Smooth muscle cell (in vitro differentiated cells): ENCODE data around the gene PLEKHA8. TPM values are rescaled to one million over a fixed set of nuclear protein-coding genes. Genes with fewer than 3 reads are reported as not detected.
A peak's percentile ranks its signal among the peaks of the same experiment; 100 is the strongest.

ENCODE experiments used
- DNase-seq: peaks from one replicate; lab custom pipeline; 2025; ENCODE audit not compliant: unreplicated experiment; lab: John Stamatoyannopoulos, UW
- H2AFZ ChIP-seq: fragments of 200-600 bp; sonication (generic); 2 replicates; pipeline ENCODE4 v1.6.0; 2016; ENCODE audit warnings: antibody characterized with exemption, low read depth, mild to moderate bottlenecking
- H3F3A ChIP-seq: fragments of 200-600 bp; sonication (generic); 2 replicates; pipeline ENCODE4 v1.6.0; 2017; ENCODE audit warnings: antibody characterized with exemption, low read depth
- H3K27ac ChIP-seq: fragments of 200-600 bp; sonication (generic); 2 replicates; pipeline ENCODE4 v1.5.1; 2016; ENCODE audit warnings: low read depth, mild to moderate bottlenecking
- H3K27me3 ChIP-seq: fragments of 200-600 bp; sonication (generic); 2 replicates; pipeline ENCODE4 v1.6.1; 2016; ENCODE audit warnings: low read depth, mild to moderate bottlenecking
- H3K36me3 ChIP-seq: fragments of 200-600 bp; sonication (generic); 2 replicates; pipeline ENCODE4 v1.5.1; 2016; ENCODE audit warnings: low read depth
- H3K4me1 ChIP-seq: fragments of 200-600 bp; sonication (generic); 2 replicates; pipeline ENCODE4 v1.5.1; 2016; ENCODE audit warnings: low read depth
- H3K4me2 ChIP-seq: fragments of 200-600 bp; sonication (generic); 2 replicates; pipeline ENCODE4 v1.6.0; 2016; ENCODE audit warnings: mild to moderate bottlenecking
- H3K4me3 ChIP-seq: fragments of 200-600 bp; sonication (generic); 2 replicates; pipeline ENCODE4 v1.5.1; 2016; ENCODE audit warnings: mild to moderate bottlenecking
- H3K79me2 ChIP-seq: fragments of 200-600 bp; sonication (generic); 2 replicates; pipeline ENCODE4 v1.6.0; 2016; ENCODE audit warnings: low read depth, mild to moderate bottlenecking
- H3K9ac ChIP-seq: fragments of 200-600 bp; sonication (generic); 2 replicates; pipeline ENCODE4 v1.6.0; 2016; ENCODE audit warnings: low read depth
- H3K9me3 ChIP-seq: fragments of 200-600 bp; sonication (generic); replicated peaks from 2 replicates; pipeline ENCODE4 v1.5.1; 2016; ENCODE audit warnings: low read depth
- H4K20me1 ChIP-seq: fragments of 200-600 bp; sonication (generic); 2 replicates; pipeline ENCODE4 v1.6.0; 2016; ENCODE audit warnings: low read depth
- WGBS: methylation state at CpG from one replicate; pipeline ENCODE4 v1.1.7; 2016; ENCODE audit warnings: low lambda C conversion rate; 5-methylcytosine and 5-hydroxymethylcytosine counted together
- polyA plus RNA-seq: library from polyadenylated mRNA; unstranded; fragments of >200 nt; fragmentation: Nextera tagmentation; extraction: Ambion mirVana; gene quantifications from 2 replicates; pipeline ENCODE4 v1.2.1, GENCODE V29; 2016
- total RNA-seq: library from RNA; depleted of rRNA; stranded (reverse); fragments of >200 nt; gene quantifications from 2 replicates; pipeline ENCODE4 v1.2.3, GENCODE V29; 2014
- TF ChIP-seq, protein P1 (sequence below): fragments of 200-600 bp; sonication (generic); IDR thresholded peaks from 2 replicates; pipeline ENCODE4 v1.5.1; 2017; ENCODE audit warnings: borderline replicate concordance, mild to moderate bottlenecking, antibody characterized with exemption; ENCODE audit not compliant: insufficient read depth, poor library complexity, severe bottlenecking

The PLEKHA8 gene
- total and polyA plus RNA-seq, 2 experiments from 2014 or later, result 10.0 to 20.4 TPM

DNA sequence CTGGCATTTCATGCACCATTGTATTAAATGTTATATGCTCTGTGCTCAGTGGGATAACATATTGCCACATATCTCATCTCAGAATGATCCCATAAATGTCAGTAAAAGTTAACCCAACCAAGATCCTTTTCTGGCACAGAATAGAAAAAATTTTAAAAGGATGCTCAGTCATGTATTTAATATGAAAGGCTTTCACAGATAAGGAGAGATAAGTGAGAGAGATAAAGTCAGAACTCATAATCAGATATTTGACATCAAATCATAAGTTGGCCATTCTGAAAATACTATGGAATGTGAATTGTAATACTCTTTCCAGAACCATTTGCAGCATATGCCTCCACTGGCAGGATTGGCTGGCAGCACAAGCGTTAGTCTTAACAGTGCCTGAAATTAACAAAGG, 38.5 kb downstream of the PLEKHA8 start:
- Histone ChIP-seq H3K4me3 (no peak overlapping the region), H3K27ac (no peak overlapping the region), H3K4me1 (no peaks in the 10 kb centered on the region), H3K27me3 (no peaks in the 10 kb centered on the region), H3K9ac (no peak overlapping the region), H4K20me1 (peaks cover 40% of the 10 kb centered on the region), H3K4me2 (no peak overlapping the region), H2AFZ (no peak overlapping the region), H3K9me3 (no peaks in the 10 kb centered on the region), H3K79me2 (no peaks in the 10 kb centered on the region), H3K36me3 (peaks cover 9% of the 10 kb centered on the region), H3F3A (no peaks in the 10 kb centered on the region)
- DNase-seq, result no peak
- 95% methylated on average over 1 of the region's 1 CpG for WGBS
- TF ChIP-seq, protein P1, sequence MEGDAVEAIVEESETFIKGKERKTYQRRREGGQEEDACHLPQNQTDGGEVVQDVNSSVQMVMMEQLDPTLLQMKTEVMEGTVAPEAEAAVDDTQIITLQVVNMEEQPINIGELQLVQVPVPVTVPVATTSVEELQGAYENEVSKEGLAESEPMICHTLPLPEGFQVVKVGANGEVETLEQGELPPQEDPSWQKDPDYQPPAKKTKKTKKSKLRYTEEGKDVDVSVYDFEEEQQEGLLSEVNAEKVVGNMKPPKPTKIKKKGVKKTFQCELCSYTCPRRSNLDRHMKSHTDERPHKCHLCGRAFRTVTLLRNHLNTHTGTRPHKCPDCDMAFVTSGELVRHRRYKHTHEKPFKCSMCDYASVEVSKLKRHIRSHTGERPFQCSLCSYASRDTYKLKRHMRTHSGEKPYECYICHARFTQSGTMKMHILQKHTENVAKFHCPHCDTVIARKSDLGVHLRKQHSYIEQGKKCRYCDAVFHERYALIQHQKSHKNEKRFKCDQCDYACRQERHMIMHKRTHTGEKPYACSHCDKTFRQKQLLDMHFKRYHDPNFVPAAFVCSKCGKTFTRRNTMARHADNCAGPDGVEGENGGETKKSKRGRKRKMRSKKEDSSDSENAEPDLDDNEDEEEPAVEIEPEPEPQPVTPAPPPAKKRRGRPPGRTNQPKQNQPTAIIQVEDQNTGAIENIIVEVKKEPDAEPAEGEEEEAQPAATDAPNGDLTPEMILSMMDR, result no peak

DNA sequence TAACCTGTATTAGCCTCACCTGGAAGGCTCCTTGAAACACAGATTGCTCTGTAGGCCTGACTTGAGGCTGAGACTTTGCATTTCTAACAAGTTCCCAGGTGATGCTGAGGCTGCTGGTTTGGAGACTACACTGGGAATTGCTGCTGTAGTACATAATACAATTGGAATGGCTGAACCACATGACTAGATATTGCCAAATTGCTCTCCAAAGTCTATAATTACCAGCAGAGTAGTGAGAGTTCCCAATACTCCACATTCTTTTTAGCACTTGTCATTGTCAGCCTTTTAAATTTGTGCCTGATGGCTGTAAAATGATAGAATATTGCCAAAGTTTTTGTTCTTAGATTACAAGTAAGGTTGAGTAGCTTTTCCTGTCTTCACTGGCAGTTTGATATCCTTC, 39.9 kb downstream of the PLEKHA8 start:
- no peak for DNase-seq
- Histone ChIP-seq H4K20me1 (peaks cover 54% of the 10 kb centered on the region), H3K36me3 (peaks cover 9% of the 10 kb centered on the region), H3K4me1 (no peaks in the 10 kb centered on the region), H2AFZ (no peak overlapping the region), H3K4me2 (no peak overlapping the region), H3F3A (no peaks in the 10 kb centered on the region), H3K4me3 (no peak overlapping the region), H3K9me3 (no peaks in the 10 kb centered on the region), H3K79me2 (no peaks in the 10 kb centered on the region), H3K27ac (peak overlapping the region; percentile 46), H3K9ac (no peak overlapping the region), H3K27me3 (no peaks in the 10 kb centered on the region)
- TF ChIP-seq, protein P1, result no peak

DNA sequence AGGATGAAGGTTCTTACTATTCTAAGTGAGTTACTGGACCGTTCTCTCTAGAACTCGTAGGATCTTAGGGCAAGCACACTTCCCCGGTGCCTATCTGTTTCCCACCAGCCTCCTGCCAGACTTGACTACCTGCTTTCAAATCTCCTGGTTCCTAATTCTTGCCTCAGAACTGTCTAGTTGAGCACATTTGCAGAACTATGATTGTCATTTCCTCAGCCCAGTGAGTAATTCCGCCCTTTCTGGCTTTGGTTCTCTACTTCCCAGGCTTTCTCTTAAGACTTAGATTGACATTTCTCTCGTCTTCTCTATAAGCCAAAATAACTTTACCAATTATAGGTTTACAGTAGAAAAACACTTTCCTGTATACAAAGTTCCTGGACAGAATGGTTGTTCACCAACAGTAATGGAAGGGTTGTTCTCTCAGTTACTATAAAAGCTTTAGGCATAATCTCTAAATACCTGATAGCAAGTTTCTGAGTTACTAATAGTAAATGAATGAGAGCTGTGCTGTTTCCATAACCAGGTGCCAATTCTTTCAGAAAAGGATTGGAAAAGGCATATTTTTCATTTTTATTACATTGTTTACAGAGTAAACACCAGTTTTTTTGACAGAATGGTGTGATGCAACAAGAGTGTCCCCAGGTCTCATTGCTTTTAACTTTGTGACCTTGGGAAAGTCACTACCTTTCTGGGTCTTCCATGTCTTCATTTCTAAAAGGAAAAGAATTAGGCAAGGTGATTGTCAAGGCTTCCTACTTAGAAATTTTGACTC, 41.1 kb downstream of the PLEKHA8 start:
- WGBS, result 77% methylated on average over 5 of the region's 5 CpGs
- no peaks in the 10 kb centered on the region for H3K27me3 ChIP-seq
- no peak overlapping the region for H3K4me2 ChIP-seq
- H3K4me1 ChIP-seq, result no peaks in the 10 kb centered on the region
- no peak overlapping the region for H3K4me3 ChIP-seq
- DNase-seq, result no peak
- no peaks in the 10 kb centered on the region for H3K36me3 ChIP-seq
- no peak overlapping the region for H2AFZ ChIP-seq
- peaks cover 64% of the 10 kb centered on the region for H4K20me1 ChIP-seq
- no peaks in the 10 kb centered on the region for H3K9me3 ChIP-seq
- no peak overlapping the region for H3K27ac ChIP-seq
- H3K9ac ChIP-seq, result no peak overlapping the region
- H3K79me2 ChIP-seq, result no peaks in the 10 kb centered on the region
- TF ChIP-seq, protein P1, result no peak
- H3F3A ChIP-seq, result no peaks in the 10 kb centered on the region

GRCh38 chr7:30070052-30070451, 41.8 kb downstream of the PLEKHA8 start:
- Histone ChIP-seq H3K4me1 (no peaks in the 10 kb centered on the region), H3K9me3 (no peaks in the 10 kb centered on the region), H3F3A (no peaks in the 10 kb centered on the region), H2AFZ (no peak overlapping the region), H3K36me3 (no peaks in the 10 kb centered on the region), H3K79me2 (no peaks in the 10 kb centered on the region), H4K20me1 (peaks cover 72% of the 10 kb centered on the region), H3K4me3 (no peak overlapping the region), H3K27ac (no peak overlapping the region), H3K4me2 (no peak overlapping the region), H3K27me3 (no peaks in the 10 kb centered on the region), H3K9ac (no peak overlapping the region)
- TF ChIP-seq, protein P1, result no peak
- no peak for DNase-seq
- 69% methylated on average over 1 of the region's 1 CpG for WGBS
